Adrenal gland (tissue), 12 donors: ENCODE measurements around the gene MRFAP1. TPM values are rescaled to one million over a fixed set of nuclear protein-coding genes. Genes with fewer than 3 reads are reported as not detected.

Source experiments
- DNase-seq, 7 donors: peaks; one replicate each; pipeline ENCODE4 v3.0.0-alpha.2; 2019 to 2020
- H3K27ac ChIP-seq, 5 donors: fragments of 200-600 bp; sonication (generic) in 4 of 5; 1 replicate in 3 of 5; 2 replicates in 2 of 5; pipeline versions ENCODE4 v1.5.1 to v1.8.0; 2016 to 2020; ENCODE audit warnings: mild to moderate bottlenecking in 1 of 5
- H3K27me3 ChIP-seq: fragments of 200-600 bp; 2 replicates; pipeline ENCODE4 v1.8.0; 2021
- H3K36me3 ChIP-seq, 2 donors: fragments of 200-600 bp; replicated peaks in 1 of 2; 1 replicate in 1 of 2; 2 replicates in 1 of 2; pipeline versions ENCODE4 v1.5.1 to v1.8.0; 2018 to 2022
- H3K4me1 ChIP-seq, 2 donors: fragments of 200-600 bp; replicated peaks in 1 of 2; 1 replicate in 1 of 2; 2 replicates in 1 of 2; pipeline versions ENCODE4 v1.5.1 to v1.8.0; 2018 to 2021
- H3K4me3 ChIP-seq, 4 donors: fragments of 200-600 bp; sonication (generic) in 3 of 4; one replicate each; pipeline ENCODE4 v1.5.1; 2016 to 2018
- H3K9me3 ChIP-seq, 3 donors: fragments of 200-600 bp; sonication (generic) in 1 of 3; replicated peaks in 1 of 3; 1 replicate in 2 of 3; 2 replicates in 1 of 3; pipeline versions ENCODE4 v1.5.1 to v1.8.0; 2016 to 2021
- POLR2A ChIP-seq, 2 donors: fragments of 450-650 bp; IDR thresholded peaks; one replicate each; pipeline ENCODE4 v1.6.1; 2017; ENCODE audit warnings: antibody characterized with exemption in 2 of 2, mild to moderate bottlenecking in 2 of 2, moderate library complexity in 1 of 2
- WGBS, 4 donors: extraction: QIAGEN DNeasy Blood & Tissue Kit in 2 of 4; methylation state at CpG; one replicate each; pipeline versions ENCODE4 v1.1.5 to v1.1.7; 2013 to 2017; 5-methylcytosine and 5-hydroxymethylcytosine counted together
- intact Hi-C, 2 donors: fragments of 100-400 bp; cut with DNase I; formaldehyde crosslinking; loops; one replicate each; pipeline versions ENCODE4 v1.14.1 to v1.15.0; 2022 to 2023
- polyA plus RNA-seq, 3 donors: library from polyadenylated mRNA; stranded (reverse); fragments of 200-250 nt in 2 of 3; fragments of 350-450 nt in 1 of 3; fragmentation: Illumina TruSeq in 1 of 3; extraction: RNeasy Lipid Tissue Mini Kit (QIAGEN cat#74804) in 1 of 3; gene quantifications; one replicate each; pipeline ENCODE4 v1.2.3, GENCODE V29; 2013 to 2014
- total RNA-seq, 9 donors: library from RNA; depleted of rRNA in 4 of 9; stranded (reverse); fragments of >200 nt in 4 of 9; fragments of 120-200 nt in 1 of 9; fragmentation: NEBNext Ultra II Directional in 1 of 9; extraction: Animal tissue kit (Norgen Biotek cat#: 25700) in 1 of 9; gene quantifications; one replicate each; pipeline versions ENCODE4 v1.1.0 to v1.2.4, GENCODE V29; 2013 to 2023
- TF ChIP-seq, protein P1 (sequence below), 6 experiments: fragments of 450-650 bp in 4 of 6; fragments of 200-600 bp in 2 of 6; sonication (generic) in 1 of 6; IDR thresholded peaks; 1 replicate in 5 of 6; 2 replicates in 1 of 6; pipeline versions ENCODE4 v1.5.1 to v1.8.0; 2016 to 2021; ENCODE audit warnings: antibody characterized with exemption in 6 of 6, mild to moderate bottlenecking in 2 of 6, moderate library complexity in 1 of 6
- donor health status: healthy with polysubstance abuse.
- donor health status: Bipolar disorder and iron deficiency.
- donor health status: DM: yes; HTN: yes; CAD: no.
- donor health status: DM: no; HTN: no; CAD: no.
- donor health status: DM: no; HTN: no; CAD: no.
- donor health status: DM: yes; HTN: yes; CAD: no.

Gene MRFAP1
- total and polyA plus RNA-seq, 12 donors = 161 to 618 (median 329) TPM

DNA sequence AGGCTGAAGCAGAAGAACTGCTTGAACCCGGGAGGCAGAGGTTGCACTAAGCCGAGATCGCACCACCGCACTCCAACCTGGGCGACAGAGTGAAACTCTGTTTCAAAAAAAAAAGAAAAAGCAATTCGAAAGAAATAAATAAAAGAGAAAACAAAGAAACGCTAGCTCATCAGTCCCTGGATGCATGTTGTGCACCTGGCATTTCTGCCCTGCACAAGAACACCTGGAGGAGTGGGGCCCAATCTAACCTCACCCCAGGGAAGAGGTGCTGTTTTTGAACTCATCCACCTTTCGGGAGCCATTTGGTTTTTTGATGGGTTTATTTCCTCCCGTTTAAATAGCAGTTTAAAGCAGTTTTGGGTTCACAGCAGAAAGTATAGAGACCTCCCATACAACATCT lies 5.7 kb upstream of the MRFAP1 start:
- no peaks in the 10 kb centered on the region for H3K9me3 ChIP-seq
- intact Hi-C loops = no loop called here
- H3K4me1 ChIP-seq = no peaks in the 10 kb centered on the region
- WGBS, 4 donors = 89 to 94% (median 93%) methylated on average over 9 of the region's 9 CpGs
- H3K27ac ChIP-seq = no peak overlapping the region
- H3K27me3 ChIP-seq = no peaks in the 10 kb centered on the region
- H3K4me3 ChIP-seq = no peak overlapping the region
- no peak for TF ChIP-seq POLR2A (IDR thresholded peaks at IDR 0.05)
- TF ChIP-seq, protein P1, sequence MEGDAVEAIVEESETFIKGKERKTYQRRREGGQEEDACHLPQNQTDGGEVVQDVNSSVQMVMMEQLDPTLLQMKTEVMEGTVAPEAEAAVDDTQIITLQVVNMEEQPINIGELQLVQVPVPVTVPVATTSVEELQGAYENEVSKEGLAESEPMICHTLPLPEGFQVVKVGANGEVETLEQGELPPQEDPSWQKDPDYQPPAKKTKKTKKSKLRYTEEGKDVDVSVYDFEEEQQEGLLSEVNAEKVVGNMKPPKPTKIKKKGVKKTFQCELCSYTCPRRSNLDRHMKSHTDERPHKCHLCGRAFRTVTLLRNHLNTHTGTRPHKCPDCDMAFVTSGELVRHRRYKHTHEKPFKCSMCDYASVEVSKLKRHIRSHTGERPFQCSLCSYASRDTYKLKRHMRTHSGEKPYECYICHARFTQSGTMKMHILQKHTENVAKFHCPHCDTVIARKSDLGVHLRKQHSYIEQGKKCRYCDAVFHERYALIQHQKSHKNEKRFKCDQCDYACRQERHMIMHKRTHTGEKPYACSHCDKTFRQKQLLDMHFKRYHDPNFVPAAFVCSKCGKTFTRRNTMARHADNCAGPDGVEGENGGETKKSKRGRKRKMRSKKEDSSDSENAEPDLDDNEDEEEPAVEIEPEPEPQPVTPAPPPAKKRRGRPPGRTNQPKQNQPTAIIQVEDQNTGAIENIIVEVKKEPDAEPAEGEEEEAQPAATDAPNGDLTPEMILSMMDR (IDR thresholded peaks at IDR 0.05) = no peak
- DNase-seq = no peak
- no peaks in the 10 kb centered on the region for H3K36me3 ChIP-seq

DNA sequence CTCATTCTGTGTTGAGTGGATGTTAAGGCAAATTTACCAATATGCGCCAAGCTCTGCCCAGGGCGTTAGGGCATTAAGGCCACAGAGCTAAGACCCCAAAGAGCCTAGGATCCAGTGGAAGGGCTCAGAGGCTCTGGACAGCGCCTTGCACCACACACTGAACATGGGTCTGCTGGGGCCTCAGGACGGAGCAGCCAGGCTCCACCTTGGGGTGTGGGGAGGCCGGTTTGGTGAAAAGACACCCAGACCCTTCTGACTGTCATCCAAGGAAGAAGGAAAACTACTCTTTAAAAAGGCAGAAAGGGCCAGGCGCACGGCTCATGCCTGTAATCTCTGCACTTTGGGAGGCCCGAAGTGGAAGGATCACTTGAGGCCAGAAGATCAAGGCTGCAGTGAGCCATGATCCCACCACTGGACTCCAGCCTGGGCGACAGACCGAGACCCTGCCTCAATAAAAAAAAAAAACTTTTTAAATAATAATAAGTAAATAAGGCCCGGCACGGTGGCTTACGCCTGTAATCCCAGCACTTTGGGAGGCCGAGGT lies 1.3 kb upstream of the MRFAP1 start:
- DNase-seq = peak in 2 of 7 donors; percentile 14 to 52
- no peak overlapping the region for H3K4me3 ChIP-seq
- peaks cover 11 to 23% of the 10 kb centered on the region in 2 donors for H3K4me1 ChIP-seq
- H3K36me3 ChIP-seq = peaks cover 0 to 12% of the 10 kb centered on the region in 2 donors
- intact Hi-C loops = no loop called here
- WGBS, 4 donors = 90 to 96% (median 93%) methylated on average over 14 of the region's 14 CpGs
- TF ChIP-seq, protein P1 (IDR thresholded peaks at IDR 0.05) = no peak
- TF ChIP-seq POLR2A (IDR thresholded peaks at IDR 0.05) = no peak
- H3K27me3 ChIP-seq = no peaks in the 10 kb centered on the region
- H3K9me3 ChIP-seq = no peaks in the 10 kb centered on the region
- H3K27ac ChIP-seq = no peak overlapping the region

DNA sequence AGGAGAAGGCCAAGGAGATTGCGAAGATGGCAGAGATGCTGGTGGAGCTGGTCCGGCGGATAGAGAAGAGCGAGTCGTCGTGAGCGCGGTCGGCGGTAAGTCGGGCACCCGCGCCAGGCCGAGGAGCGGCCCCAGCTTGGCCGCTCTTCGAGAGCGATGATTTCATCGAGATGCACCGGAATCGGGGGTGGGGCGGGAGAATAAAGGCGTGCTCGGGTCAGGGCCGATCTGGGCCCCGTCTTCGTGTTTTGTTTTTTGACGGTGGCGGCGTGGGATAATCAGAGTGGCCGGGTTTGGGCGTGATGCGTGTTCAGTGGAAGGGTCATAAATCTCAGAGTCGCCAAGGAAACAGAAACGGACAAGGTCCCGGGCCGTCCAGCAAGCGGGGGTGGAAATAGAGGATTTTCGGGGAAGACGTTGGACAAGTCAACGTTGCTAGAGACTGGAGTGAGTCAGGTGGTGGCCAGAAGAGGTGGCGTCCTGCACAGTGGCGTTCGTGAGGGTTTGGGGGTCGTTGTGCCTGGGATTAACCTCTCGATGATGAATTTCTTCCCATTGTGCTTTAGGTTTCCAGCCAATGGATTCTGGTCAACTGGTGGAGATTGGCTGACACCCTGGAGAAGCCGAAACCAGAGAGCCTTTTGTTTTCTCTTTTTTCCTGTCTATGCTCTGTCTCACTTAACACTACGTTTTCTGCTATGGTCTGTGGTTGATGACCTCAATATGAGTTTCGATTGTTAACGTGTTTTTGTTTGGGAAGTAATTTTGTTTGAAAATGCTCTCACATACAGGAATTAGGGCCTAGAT lies 882 bp downstream of the MRFAP1 start:
- intact Hi-C loops = no loop called here
- 1 to 2% (median 1%) methylated on average over 43 to 50 of the region's 50 CpGs for WGBS, 4 donors
- DNase-seq = peak; percentile 67 to 81 (median 76)

DNA sequence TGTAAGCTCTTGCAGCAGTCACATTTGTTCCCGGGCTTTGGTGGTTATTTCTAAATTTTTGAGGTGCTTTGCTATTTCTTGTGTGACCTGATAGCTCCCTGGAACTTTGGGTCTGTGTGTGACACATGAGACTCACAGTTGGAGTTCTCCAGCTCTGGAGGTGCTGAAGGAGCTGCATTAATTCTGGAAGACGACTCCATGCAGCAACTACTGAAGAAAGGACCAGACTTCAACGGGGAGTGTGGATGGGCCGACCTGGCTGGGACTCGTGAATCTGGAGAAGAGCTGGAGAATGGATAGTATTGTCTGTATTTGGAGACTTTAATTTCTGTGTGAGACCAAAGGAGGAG lies 1.5 kb downstream of the MRFAP1 start:
- peak overlapping the region in 4 of 5 donors; percentile 88 to 99 (median 96) for H3K27ac ChIP-seq
- H3K9me3 ChIP-seq = no peaks in the 10 kb centered on the region
- peak overlapping the region in 2 of 4 donors; percentile 55 to 79 for H3K4me3 ChIP-seq
- H3K27me3 ChIP-seq = no peaks in the 10 kb centered on the region
- peaks cover 11 to 23% of the 10 kb centered on the region in 2 donors for H3K4me1 ChIP-seq
- peak in 1 of 7 donors; percentile 54 for DNase-seq
- H3K36me3 ChIP-seq = peaks cover 0 to 12% of the 10 kb centered on the region in 2 donors
- intact Hi-C loops = no loop called here
- TF ChIP-seq, protein P1 (IDR thresholded peaks at IDR 0.05) = no peak
- TF ChIP-seq POLR2A (IDR thresholded peaks at IDR 0.05) = no peak
- 31 to 51% (median 39%) methylated on average over 5 of the region's 5 CpGs for WGBS, 4 donors

More for the DNA sequence above, 882 bp downstream of the MRFAP1 start:
- Histone ChIP-seq H3K27ac (peak overlapping the region; percentile 88 to 99 (median 95)), H3K9me3 (no peaks in the 10 kb centered on the region), H3K27me3 (no peaks in the 10 kb centered on the region), H3K4me1 (peaks cover 11 to 23% of the 10 kb centered on the region in 2 donors), H3K4me3 (peak overlapping the region; percentile 43 to 79 (median 50)), H3K36me3 (peaks cover 0 to 12% of the 10 kb centered on the region in 2 donors)
- TF ChIP-seq, protein P1 (IDR thresholded peaks at IDR 0.05) = no peak
- TF ChIP-seq POLR2A (IDR thresholded peaks at IDR 0.05) = peak in 1 of 2 donors; percentile 13
